HG03045 (cell line): Measurements from ENCODE around the gene VAX1.
"Not testable (repeated sequence)": the region's sequence is repeated elsewhere in the genome, so short reads cannot be mapped to it uniquely, and the experiment has no call there.

Experiments used
- ATAC-seq: cut with Tn5 transposase; IDR thresholded peaks from one replicate; pipeline ENCODE4 v1.9.1; 2021; ENCODE audit warnings: mild to moderate bottlenecking, moderate library complexity; ENCODE audit not compliant: unreplicated experiment

Gene VAX1

DNA sequence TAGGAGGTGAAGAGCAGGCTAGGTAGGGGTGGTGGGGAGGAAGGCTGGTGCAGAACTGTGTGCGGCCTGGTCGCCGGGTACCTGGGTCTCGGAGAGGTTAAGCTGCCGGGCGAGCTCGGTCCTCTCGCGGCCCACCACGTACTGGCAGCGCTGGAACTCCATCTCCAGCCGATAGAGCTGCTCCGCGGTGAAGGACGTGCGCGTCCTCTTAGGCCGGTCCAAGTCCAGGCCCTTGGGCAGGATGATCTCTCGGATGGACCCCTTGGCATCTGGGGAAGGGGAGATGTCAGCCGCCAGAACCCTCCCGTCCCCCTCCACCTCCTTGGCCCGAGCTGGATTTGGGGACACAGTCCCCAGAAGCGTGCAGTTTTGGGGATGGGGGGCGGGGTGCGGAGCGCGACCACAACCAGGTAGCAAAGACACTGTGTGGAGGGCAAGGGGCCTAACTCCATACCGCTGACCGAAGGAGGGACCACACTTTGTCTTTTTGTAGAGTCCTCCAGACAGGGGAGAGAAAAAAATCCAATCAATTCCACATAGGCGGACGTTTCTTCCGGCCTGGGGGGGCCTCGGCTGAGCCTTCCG, 1.6 kb downstream of the VAX1 start:
- no peak for ATAC-seq

DNA sequence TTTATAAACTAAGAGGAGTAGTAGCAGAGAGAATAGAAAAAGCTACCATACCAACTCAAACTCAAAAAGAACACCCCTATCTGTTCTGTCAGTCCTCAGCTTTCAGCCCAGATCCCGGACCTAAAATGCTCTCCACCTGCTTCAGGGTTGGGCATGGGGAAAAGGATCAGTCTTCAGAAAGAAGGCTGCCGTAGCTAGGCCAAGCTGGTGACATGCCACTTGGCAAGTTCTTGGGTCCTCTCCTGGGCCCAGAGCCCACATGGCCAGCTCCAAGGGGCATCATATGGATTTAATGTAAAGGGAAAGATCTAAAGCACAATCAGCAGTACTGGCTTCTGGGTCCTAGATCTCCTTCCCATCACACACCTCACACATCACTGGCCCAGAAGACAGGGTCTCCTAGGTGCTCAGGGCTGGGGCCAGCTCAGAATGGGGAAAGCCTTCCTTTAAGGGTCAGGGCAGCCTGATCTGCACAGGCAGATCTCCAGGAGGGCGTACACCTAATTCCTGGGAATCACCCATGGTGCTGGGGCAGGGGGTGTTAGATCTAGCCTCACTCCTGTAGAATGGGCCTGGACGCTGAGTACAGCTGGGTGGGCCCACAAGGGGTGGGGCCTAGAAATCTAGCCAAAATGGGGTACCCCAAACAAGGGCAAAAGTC, 2.5 kb downstream of the VAX1 start:
- no peak for ATAC-seq

DNA sequence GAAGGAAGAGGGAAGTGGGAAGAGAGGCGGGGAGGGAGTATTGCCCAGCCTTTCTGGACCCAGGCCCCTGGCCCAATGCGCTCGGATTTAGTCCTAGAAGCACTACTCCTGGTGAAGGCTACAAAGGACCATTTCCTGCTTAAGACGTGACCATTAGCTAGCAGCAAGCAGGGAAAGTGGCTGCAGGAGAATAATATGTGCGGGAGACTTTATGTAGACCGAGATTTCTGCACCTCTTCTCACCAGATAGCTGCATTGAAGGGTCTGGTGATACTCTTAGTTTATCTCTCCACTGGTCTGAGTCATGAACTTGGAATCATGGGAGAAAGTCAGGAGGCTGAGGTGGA, 3.1 kb downstream of the VAX1 start:
- no peak for ATAC-seq

DNA sequence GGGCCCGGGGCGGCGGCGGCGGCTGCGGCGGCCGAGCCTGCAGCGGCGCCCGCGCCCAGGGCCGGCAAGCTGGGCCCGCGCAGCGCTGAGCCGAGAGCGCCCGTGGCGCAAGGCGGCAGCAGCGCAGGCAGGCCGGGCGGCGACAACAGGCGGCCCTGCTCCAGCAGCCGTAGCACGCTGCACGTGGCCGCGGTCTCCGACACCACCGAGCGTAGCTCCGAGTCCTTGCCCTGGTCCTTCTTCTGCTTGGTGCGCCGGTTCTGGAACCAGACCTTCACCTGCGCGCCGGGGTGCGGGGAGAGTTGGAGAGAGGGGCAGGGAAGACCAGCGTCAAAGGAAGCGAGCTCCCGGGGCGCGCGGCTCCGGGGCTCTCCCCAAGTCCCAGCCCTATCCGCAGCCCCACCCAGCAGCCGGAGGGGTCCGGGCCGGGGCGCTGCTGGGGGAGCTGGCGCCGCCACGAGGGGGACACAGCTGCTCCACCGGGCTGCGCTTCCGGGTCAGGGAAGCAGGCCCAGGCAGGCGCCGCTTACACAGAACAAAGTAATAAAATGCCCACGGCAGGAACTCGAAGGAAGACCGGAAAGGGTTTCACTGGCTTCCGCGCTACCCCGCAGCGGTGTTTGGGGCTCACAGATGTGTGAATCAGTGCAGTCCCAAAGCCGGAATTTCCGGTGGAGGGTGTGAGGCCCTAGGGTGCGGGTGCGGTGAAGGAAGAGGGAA, 3.6 kb downstream of the VAX1 start:
- no peak for ATAC-seq

DNA sequence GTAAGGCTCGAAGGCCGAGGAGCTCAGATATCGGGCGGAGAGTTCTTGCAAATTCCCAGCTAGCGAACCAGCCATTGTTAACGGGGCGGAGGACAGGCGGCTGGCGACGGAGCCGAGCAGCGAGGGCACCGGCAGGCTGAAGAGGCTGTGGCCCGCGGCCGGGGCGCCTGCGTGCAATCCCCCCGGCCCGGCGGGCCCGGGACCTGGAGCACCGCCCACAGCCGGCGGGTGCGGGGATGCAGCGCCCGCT, 4.1 kb downstream of the VAX1 start:
- ATAC-seq = no peak

DNA sequence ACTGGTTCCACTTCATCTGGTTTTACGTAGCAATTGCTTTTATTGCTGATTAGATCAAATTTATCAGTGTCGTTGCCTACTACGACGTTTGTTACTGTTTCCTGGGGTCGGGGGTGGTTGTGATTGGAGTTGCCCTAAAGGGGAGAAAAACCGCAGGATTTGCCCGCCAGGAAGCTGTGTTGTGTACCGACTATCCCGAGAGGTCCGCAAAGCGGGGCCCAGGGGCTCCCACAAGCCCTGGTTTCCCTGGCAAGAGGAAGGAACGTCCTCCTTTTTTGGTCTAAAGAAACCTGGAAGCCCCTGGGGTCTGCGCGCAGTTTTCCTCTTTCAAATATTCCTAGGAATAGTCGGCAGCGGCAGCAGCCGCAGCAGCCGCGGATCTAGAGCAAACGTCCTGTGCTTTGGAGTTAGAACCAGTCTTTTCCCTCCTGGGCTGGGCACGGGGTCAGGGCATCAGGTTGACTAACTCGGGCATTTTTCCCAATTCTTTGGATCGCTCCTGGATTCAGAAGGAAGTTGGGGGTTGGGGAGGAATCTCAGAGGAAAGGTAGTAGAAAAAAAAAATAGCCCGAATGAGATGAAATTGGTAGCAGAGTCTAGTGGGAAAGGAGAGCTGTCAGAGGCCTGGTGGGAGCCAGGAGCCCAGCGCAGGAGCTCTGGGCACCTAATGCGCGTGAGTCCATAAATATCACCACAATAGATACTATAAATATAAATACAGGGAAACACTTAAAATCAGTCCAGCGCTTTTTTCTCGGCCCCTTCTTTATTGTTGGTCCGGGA, 4.6 kb downstream of the VAX1 start:
- ATAC-seq = no peak

DNA sequence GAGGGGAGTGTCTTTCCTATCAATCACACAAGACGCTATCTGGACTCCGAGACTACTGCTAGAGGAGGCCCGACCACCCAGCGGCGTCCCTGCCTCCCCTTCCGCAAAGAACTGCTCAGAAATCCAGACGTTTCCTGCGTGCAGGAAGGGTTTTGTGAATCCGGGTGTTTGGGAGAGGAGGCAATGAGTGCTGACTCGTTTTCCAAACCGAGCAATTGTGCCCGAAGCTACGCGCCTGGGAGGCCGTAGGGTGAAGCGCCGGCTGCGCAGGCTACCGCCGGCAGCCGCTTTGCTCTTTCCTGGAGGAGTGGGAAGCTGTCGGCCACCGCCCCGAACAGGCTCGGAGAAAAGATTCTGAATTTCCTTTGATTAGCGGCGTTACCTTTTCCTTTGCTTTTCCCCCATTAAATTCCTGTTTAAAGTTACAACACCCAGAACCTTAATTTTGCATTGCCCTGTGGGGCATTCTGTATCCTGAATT, 5.3 kb downstream of the VAX1 start:
- ATAC-seq = no peak

DNA sequence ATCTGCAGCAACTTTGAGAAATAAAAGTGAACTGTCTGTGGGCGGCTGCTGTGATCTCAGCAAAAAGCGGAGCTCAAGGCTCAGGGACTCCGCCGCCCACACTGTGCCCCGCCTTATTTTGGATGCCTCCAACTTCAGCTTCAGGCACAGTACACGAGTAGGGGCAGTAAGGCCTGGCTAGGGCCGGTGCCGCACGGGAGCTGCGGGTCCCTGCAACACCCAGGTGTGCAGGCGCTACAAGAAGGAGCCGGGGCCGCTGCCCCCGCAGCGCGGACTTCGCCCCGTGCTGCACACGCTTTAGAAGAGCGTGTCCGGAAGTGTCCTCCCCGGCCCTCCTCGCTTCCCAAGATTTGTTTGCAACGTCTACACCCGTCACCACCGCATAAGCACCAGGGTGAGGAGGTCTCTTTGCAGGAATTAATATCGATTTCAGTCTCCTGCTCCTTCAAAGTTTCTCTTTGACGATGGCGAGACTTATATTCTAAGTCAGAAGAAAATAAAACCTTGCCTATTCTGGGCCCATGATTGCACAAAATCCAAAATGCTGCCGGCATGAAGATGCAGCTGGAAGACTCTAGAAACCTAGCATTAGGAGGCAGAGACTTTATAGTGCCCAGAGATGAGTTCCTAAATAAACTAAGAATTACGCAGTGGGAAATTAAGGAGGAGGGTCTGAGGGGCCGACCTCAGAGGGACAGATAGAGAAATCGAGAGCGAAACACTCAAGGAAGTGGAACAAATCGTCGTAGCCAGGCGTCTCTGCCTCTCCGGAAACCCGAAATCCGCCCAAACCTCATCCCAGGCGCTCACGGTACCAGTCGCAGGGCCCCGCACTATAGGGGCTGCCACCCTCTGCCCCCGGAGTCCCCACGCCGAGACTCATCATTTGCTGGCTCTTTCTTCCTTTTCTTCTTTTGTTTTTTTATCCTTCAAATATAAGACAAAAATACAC, 6.4 kb downstream of the VAX1 start:
- ATAC-seq = no peak

DNA sequence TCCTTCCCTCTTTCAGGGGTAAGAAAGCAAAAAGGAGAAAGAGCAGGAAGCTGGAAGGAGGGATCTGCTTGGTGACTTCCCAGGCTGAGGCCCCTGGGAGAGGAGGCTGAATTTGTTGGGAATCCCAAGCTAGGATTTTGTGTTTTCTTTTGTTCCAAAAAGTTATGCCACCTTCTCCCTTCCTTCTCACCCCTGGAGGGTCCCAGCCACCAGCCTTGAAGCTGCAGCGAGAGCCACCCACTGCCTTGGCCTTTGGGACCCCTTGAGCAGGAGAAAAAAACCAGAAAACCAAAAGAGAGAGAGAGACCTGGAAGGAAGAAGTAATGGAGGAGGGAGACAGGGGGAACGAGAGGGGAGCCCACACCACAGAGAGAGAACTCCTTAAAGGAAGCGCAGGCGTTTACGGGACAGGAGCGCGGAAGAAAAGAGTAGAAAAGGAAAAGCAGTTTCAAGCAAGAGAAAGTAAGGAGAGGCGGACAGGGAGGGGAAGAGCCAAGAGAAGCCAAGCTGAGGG, 7.2 kb downstream of the VAX1 start:
- no peak for ATAC-seq

DNA sequence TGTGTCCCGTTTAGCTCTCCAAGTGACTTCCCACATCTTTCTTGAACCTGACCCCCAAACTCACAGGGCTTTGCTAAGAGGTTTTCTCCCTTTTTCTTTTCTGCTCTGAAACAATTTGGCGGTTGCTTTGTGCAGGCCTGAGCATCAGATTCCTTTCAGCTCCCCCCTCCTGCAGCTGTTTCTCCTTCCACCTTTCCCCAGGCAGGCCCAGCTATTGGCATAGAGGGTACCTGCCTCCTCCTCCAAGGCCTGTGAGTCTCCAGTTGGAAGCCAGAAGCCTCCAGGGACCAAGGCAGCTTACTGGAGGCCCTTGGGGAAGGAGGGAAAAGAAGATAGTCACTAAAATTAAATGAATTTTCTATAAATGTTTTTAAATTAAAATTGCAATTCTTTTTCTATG, 7.7 kb downstream of the VAX1 start:
- no peak for ATAC-seq

DNA sequence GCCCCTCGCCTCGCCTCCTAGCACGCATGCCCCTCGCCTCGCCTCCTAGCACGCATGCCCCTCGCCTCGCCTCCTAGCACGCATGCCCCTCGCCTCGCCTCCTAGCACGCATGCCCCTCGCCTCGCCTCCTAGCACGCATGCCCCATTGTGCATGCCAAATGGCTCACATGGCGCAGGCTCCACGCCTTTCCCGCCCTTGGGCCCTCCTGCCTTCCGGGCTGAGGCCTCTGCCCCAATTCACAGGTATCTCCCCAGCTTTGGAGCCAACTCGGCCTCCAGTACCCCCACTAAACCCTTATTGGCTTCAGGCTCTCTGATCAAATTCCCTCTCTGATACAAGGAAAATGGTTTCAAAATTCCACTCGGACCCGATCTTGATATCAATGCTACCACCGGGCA, 11.4 kb downstream of the VAX1 start:
- not testable (repeated sequence) for ATAC-seq

DNA sequence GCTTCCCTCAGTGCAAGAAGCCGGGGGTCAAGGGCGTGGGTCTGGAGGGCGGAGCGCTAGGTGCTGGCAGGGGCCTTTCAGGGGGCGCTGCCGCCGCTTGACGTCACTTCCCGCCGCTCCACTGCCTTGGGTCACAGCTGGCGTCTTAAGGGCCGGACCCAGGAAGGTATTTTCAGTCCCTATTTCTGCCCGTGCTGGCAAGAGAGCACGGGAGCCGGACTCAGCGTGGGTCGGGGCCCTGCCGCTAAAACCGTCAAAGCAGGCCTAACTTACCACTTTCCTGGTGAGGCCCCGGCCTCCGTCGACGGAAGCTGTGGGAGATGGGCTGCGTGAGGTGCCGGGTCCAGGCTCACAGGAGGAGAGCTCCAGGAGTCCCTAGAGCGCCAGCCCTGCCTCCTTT, 12.0 kb downstream of the VAX1 start:
- no peak for ATAC-seq

DNA sequence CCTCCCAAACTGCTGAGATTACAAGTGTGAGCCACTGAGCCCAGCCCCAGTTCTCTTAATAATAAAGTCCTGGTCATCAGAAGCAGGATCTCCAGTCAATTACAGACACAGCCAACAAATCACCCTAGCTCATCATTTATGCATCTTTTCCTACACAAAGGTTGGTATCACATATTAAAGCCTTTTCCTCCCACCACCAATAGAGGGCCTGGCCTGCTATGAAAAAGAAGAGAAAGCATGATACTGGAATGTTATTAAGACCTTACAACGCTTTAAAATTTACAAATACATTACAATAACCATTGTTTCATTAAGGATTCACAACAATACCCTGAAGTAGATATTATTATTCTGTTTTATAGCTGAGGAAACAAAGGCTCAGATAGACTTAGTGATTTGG, 25.9 kb downstream of the VAX1 start:
- ATAC-seq = no peak

DNA sequence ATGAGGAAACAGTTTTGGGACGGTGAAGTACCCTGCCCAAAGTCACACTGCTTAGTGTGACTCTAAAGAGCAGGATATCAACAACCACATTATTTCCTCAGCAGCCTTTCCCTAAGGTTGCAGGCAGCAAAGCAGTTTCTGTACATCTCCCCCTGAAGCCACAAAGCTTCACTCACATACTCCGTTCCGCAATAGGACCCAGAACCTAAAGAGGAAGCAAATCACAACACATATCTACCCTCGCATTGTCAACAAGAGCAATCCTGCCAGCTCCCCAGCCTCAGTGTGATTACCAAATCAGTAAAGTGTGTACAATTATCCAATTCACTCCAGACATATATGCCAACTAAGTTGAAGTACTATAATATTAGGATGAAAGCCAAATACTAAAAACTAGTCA, 30.8 kb downstream of the VAX1 start:
- no peak for ATAC-seq

DNA sequence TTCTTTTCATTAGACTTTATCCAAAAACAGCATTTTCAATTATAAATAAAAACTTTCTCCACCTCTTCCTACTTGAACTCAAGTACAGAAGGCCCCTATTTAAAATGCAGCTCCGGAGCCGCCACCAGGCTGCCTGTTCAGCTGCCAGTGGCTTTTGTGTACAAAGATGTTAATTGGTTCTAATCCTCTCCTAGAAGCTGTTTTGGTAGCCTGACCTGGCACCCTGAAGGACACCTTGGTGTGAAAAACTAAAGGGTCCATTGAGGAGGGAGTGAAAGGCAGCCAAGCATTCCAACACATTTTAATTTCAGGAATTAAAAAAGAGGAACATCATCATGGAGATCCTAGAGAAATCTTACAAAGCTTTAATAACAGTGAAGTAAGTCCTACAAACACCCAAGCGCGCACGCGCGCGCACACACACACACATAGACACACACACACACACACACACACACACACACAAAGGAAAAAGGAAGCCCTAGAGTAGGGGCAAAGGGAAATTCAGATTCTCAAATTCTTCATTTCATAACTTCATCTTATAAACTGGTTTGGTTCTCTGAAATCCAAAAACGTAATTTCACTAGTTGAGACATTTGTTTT, 41.4 kb downstream of the VAX1 start:
- no peak for ATAC-seq

DNA sequence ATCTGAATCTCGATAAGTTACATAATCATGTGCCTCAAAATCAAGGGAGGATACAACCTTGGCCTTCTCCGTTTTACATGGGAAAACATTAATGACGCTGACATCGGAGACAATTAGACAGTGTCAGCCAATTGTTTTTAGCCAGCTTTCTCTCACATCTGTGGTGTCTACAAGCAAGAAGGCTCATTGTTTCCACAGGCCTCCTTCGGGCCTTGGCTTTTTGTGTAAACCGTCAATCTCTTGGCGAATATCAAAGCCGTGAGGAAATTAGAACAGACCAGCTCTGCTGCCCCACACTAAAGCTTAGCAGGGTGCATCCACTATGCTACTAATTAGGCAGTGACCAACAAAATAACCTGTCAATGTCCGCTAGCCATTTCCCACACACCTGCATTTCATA, 43.2 kb downstream of the VAX1 start:
- ATAC-seq = no peak

DNA sequence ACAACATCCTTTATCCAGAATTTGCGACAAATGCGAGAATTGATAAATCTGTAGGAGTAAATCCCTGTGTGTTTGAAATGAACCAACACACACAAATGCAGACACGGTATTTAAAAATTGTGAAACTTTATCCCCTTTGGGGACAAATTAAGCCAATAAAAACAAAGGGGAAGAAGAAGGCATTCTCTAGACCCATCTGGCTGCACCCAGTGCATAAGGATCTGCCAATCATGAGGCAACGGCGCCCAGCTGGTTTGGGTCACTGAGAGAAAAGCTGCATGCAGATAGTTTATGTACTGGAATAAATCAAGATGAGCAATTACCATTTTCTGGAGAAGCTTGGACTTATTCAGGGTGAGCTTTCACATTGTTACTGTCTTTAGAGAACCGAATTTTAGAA, 45.7 kb downstream of the VAX1 start:
- ATAC-seq = no peak

DNA sequence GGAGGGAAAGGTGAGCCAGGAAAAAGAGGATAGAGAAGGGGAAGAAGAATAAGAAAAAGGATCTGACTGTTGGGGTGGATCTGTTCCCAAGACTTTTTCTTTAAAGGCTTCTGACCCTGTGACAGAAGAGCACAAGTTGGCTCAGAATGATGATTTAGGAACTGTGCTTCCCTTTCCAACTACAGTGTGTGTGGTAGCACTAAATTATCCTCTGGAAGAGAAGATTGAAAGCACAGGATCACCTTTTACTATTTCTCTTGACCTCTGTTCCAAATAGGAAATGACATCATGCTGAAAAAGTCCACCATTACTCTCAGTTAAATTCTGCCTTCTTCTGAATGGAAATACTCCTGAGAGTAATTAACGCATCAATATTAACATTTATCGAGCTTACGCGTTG, 47.2 kb downstream of the VAX1 start:
- ATAC-seq = no peak

DNA sequence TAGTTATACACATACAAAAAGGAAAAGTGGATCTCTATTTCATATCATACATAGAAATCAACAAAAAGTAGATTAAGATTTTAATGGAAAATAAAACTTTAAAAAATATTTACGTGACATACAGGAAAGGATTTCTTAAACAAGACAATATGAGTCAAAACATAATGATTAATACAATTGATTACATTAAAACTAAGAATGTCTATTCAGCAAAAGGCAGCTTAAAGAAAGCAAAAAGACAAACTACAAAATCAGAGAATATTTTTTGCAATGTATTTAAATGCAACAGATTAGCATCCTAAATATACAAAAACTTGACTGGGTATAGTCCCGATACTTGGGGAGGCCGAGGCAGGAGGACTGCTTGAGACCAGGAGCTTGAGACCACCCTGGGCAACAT, 50.5 kb downstream of the VAX1 start:
- ATAC-seq = no peak

DNA sequence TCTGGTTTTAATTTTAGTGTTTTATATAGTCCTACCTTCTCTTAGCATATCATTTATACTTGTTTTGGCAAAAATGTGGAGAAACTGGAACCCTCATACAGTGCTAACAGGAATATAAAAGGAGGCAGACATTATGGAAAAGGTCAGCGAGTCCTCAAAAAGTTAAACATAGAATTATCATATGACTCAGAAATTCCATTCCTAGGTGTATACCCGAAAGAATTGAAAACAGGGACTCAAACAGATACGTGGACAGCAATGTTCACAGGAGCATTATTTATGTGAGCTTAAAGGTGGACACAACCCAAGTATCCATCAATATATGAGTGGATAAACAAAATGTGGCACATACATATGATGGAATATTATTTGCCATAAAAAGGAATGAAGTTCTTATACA, 51.5 kb downstream of the VAX1 start:
- no peak for ATAC-seq
